Chondrocyte (in vitro differentiated cells): Measurements from ENCODE around the gene SIK2. TPM values are rescaled to one million over a fixed set of nuclear protein-coding genes. Genes with fewer than 3 reads are reported as not detected.

ENCODE experiments used
- DNase-seq: peaks from one replicate; pipeline ENCODE4 v3.0.0; 2021; ENCODE audit warnings: mixed read lengths, low spot score
- H3K27ac Mint-ChIP-seq: one replicate; pipeline ENCODE4 v1.8.0; 2021; ENCODE audit warnings: mild to moderate bottlenecking, moderate library complexity, mixed read lengths; ENCODE audit not compliant: unreplicated experiment
- H3K27me3 Mint-ChIP-seq: 2 replicates; pipeline ENCODE4 v1.8.0; 2021; ENCODE audit warnings: low read depth, mixed read lengths
- H3K36me3 Mint-ChIP-seq: 2 replicates; pipeline ENCODE4 v1.8.0; 2021; ENCODE audit warnings: low read depth, mixed read lengths
- H3K4me1 Mint-ChIP-seq: 2 replicates; pipeline ENCODE4 v1.8.0; 2021; ENCODE audit warnings: low read depth, mild to moderate bottlenecking, mixed read lengths
- H3K4me3 Mint-ChIP-seq: one replicate; pipeline ENCODE4 v1.8.0; 2021; ENCODE audit warnings: mild to moderate bottlenecking, moderate library complexity, mixed read lengths; ENCODE audit not compliant: unreplicated experiment
- H3K9me3 Mint-ChIP-seq: 2 replicates; pipeline ENCODE4 v1.8.0; 2021; ENCODE audit warnings: low read depth, mixed read lengths
- total RNA-seq: library from RNA; stranded (reverse); gene quantifications from 3 replicates; pipeline ENCODE4 v1.2.1, GENCODE V29; 2021
- TF ChIP-seq, protein P1 (sequence below): fragments of 200-600 bp; sonication (generic); IDR thresholded peaks from 2 replicates; pipeline ENCODE4 v1.5.0; 2021; ENCODE audit warnings: antibody characterized with exemption, mild to moderate bottlenecking, moderate library complexity

The SIK2 gene
- total RNA-seq, 1 donor from 2014 or later = 16.2 TPM

- no peaks in the 10 kb centered on the region for H3K27me3 Mint-ChIP-seq
- TF ChIP-seq, protein P1, sequence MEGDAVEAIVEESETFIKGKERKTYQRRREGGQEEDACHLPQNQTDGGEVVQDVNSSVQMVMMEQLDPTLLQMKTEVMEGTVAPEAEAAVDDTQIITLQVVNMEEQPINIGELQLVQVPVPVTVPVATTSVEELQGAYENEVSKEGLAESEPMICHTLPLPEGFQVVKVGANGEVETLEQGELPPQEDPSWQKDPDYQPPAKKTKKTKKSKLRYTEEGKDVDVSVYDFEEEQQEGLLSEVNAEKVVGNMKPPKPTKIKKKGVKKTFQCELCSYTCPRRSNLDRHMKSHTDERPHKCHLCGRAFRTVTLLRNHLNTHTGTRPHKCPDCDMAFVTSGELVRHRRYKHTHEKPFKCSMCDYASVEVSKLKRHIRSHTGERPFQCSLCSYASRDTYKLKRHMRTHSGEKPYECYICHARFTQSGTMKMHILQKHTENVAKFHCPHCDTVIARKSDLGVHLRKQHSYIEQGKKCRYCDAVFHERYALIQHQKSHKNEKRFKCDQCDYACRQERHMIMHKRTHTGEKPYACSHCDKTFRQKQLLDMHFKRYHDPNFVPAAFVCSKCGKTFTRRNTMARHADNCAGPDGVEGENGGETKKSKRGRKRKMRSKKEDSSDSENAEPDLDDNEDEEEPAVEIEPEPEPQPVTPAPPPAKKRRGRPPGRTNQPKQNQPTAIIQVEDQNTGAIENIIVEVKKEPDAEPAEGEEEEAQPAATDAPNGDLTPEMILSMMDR = no peak
- DNase-seq = no peak
- no peaks in the 10 kb centered on the region for H3K9me3 Mint-ChIP-seq
- H3K36me3 Mint-ChIP-seq = peaks cover 36% of the 10 kb centered on the region
- no peak overlapping the region for H3K4me3 Mint-ChIP-seq
- peaks cover 26% of the 10 kb centered on the region for H3K4me1 Mint-ChIP-seq
- H3K27ac Mint-ChIP-seq = peak overlapping the region; percentile 12
Measured at GRCh38 chr11:111720801-111721494, 118.7 kb downstream of the SIK2 start.

- H3K9me3 Mint-ChIP-seq = no peaks in the 10 kb centered on the region
- H3K27ac Mint-ChIP-seq = no peak overlapping the region
- peaks cover 22% of the 10 kb centered on the region for H3K4me1 Mint-ChIP-seq
- DNase-seq = no peak
- TF ChIP-seq, protein P1 = no peak
- H3K4me3 Mint-ChIP-seq = no peak overlapping the region
- peaks cover 32% of the 10 kb centered on the region for H3K36me3 Mint-ChIP-seq
- H3K27me3 Mint-ChIP-seq = no peaks in the 10 kb centered on the region
Measured at GRCh38 chr11:111722501-111722900, 120.3 kb downstream of the SIK2 start.

DNA sequence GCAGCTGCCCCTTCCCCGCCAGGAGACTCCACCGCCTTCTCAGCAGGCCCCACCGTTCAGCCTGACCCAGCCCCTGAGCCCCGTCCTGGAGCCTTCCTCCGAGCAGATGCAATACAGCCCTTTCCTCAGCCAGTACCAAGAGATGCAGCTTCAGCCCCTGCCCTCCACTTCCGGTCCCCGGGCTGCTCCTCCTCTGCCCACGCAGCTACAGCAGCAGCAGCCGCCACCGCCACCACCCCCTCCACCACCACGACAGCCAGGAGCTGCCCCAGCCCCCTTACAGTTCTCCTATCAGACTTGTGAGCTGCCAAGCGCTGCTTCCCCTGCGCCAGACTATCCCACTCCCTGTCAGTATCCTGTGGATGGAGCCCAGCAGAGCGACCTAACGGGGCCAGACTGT lies 121.3 kb downstream of the SIK2 start:
- Mint-ChIP-seq H3K9me3 (no peaks in the 10 kb centered on the region), H3K27ac (no peak overlapping the region), H3K4me3 (no peak overlapping the region), H3K36me3 (peaks cover 32% of the 10 kb centered on the region), H3K4me1 (peaks cover 11% of the 10 kb centered on the region), H3K27me3 (no peaks in the 10 kb centered on the region)
- TF ChIP-seq, protein P1 = no peak
- no peak for DNase-seq

GRCh38 chr11:111724615-111725129 lies 122.4 kb downstream of the SIK2 start:
- Mint-ChIP-seq H3K27me3 (no peaks in the 10 kb centered on the region), H3K36me3 (peaks cover 31% of the 10 kb centered on the region), H3K9me3 (no peaks in the 10 kb centered on the region), H3K4me3 (no peak overlapping the region), H3K27ac (no peak overlapping the region), H3K4me1 (peaks cover 10% of the 10 kb centered on the region)
- TF ChIP-seq, protein P1 = no peak
- DNase-seq = no peak

DNA sequence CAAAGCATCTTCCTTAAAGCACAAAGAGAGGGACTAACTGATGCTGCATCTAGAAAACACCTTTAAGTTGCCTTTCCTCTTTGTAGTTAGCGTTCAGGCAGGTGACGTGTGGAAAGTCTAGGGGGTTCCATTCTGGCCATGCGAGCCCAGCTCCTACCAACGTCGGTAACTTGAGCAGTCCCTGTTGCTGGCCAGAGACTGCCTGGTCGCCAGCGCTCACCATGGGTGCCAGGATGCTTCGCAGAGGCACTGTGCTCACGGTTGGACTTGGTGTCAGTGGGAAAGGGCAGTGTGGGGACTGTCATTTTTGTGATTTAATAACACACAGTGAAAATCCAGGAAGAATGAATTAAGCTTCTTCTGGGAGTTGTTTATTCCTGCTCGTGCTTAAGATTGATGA lies 123.4 kb downstream of the SIK2 start:
- H3K36me3 Mint-ChIP-seq = peaks cover 24% of the 10 kb centered on the region
- H3K27me3 Mint-ChIP-seq = no peaks in the 10 kb centered on the region
- TF ChIP-seq, protein P1 = no peak
- H3K9me3 Mint-ChIP-seq = no peaks in the 10 kb centered on the region
- H3K4me1 Mint-ChIP-seq = peaks cover 19% of the 10 kb centered on the region
- H3K27ac Mint-ChIP-seq = no peak overlapping the region
- DNase-seq = no peak
- no peak overlapping the region for H3K4me3 Mint-ChIP-seq
